HL-60 (cell line): Measurements from ENCODE around the gene TNF.

Source experiments
- CTCF ChIP-seq: IDR thresholded peaks from one replicate; pipeline ENCODE4 v1.5.1; 2011; ENCODE audit warnings: low read length, control low read depth, inconsistent platforms; ENCODE audit not compliant: insufficient read depth
- GABPA ChIP-seq: IDR thresholded peaks from 2 replicates; pipeline ENCODE4 v1.6.1; 2012; ENCODE audit warnings: low read depth
- POLR2AphosphoS5 ChIP-seq: IDR thresholded peaks from 2 replicates; pipeline ENCODE4 v1.6.1; 2012; ENCODE audit warnings: low read depth
- REST ChIP-seq: IDR thresholded peaks from 2 replicates; pipeline ENCODE4 v1.6.1; 2012; ENCODE audit warnings: low read depth; ENCODE audit not compliant: insufficient replicate concordance

- TF ChIP-seq POLR2AphosphoS5 (no peak), GABPA (no peak), CTCF (no peak), REST (no peak)
Observed at GRCh38 chr6:31586008-31586407, 10.6 kb downstream of the TNF start, which contains the start of gene LST1.
